WTC11 (cell line): ENCODE results near the gene SH2D4B.

ENCODE experiments used
- NR2C2 ChIP-seq: sonication (generic); formaldehyde crosslinking; IDR thresholded peaks from 2 replicates; pipeline ENCODE4 v1.8.0; 2022; ENCODE audit warnings: mild to moderate bottlenecking, missing genetic modification reagents
- TF ChIP-seq, protein P1 (sequence below): fragments of 250-450 bp; sonication (Bioruptor Pico); IDR thresholded peaks from 2 replicates; pipeline ENCODE4 v1.9.0; 2021; ENCODE audit warnings: mild to moderate bottlenecking
- TF ChIP-seq, protein P2 (sequence below): sonication (generic); formaldehyde crosslinking; IDR thresholded peaks from 2 replicates; pipeline ENCODE4 v1.8.1; 2022; ENCODE audit warnings: mild to moderate bottlenecking, missing genetic modification reagents, moderate library complexity, borderline replicate concordance

DNA sequence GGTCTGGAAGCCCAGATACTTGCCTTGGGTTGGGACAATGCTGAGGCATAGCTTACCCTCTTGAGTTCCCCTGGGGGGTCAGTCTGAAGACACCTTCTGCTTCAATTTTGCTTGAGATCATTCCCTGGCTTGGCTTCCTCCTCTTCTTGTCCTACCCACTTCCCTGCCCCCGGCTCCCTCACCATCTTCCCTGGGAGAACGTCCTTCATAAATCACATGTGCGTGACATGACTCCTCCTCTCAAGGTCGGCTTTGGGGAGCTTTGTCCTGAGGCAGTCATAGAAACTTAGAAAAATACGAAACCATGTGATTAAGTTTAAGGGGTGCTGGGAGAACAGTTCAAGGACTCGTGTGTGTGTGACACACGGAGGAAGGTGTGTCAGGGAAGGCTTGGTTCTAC, 122.6 kb downstream of the SH2D4B start:
- no peak for TF ChIP-seq NR2C2 (CRISPR knock-in tag)
- TF ChIP-seq, protein P1, sequence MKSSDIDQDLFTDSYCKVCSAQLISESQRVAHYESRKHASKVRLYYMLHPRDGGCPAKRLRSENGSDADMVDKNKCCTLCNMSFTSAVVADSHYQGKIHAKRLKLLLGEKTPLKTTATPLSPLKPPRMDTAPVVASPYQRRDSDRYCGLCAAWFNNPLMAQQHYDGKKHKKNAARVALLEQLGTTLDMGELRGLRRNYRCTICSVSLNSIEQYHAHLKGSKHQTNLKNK (CRISPR knock-in tag) = no peak
- TF ChIP-seq, protein P2, sequence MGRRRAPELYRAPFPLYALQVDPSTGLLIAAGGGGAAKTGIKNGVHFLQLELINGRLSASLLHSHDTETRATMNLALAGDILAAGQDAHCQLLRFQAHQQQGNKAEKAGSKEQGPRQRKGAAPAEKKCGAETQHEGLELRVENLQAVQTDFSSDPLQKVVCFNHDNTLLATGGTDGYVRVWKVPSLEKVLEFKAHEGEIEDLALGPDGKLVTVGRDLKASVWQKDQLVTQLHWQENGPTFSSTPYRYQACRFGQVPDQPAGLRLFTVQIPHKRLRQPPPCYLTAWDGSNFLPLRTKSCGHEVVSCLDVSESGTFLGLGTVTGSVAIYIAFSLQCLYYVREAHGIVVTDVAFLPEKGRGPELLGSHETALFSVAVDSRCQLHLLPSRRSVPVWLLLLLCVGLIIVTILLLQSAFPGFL (CRISPR knock-in tag) = no peak
